Spinal cord (tissue), 10 donors: ENCODE measurements around the gene PABPC3. TPM values are rescaled to one million over a fixed set of nuclear protein-coding genes. Genes with fewer than 3 reads are reported as not detected.
A peak's percentile ranks its signal among the peaks of the same experiment; 100 is the strongest.

Experiments used
- DNase-seq, 6 donors: peaks; one replicate each; pipeline versions ENCODE4 v3.0.0 to v3.0.0-alpha.2; 2013 to 2015; ENCODE audit warnings: low spot score in 6 of 6, low read depth in 4 of 6
- H3K27ac ChIP-seq: one replicate; pipeline ENCODE4 v1.5.1; 2013; ENCODE audit warnings: low read depth, low read length, control low read depth
- H3K27me3 ChIP-seq: one replicate; pipeline ENCODE4 v1.6.1; 2013; ENCODE audit warnings: low read length; ENCODE audit not compliant: control insufficient read depth, insufficient read depth
- H3K36me3 ChIP-seq: one replicate; pipeline ENCODE4 v1.6.1; 2013; ENCODE audit warnings: low read length; ENCODE audit not compliant: control insufficient read depth, insufficient read depth
- H3K4me1 ChIP-seq: one replicate; pipeline ENCODE4 v1.6.1; 2013; ENCODE audit warnings: low read length; ENCODE audit not compliant: control insufficient read depth, insufficient read depth
- H3K4me3 ChIP-seq: one replicate; pipeline ENCODE4 v1.5.1; 2013; ENCODE audit warnings: low read depth, low read length, control low read depth
- H3K9me3 ChIP-seq: one replicate; pipeline ENCODE4 v1.6.1; 2013; ENCODE audit warnings: low read length; ENCODE audit not compliant: control insufficient read depth, insufficient read depth
- WGBS: methylation state at CpG from one replicate; pipeline ENCODE4 v1.1.5; 2013; ENCODE audit warnings: missing lambda C conversion rate; ENCODE audit not compliant: insufficient coverage; 5-methylcytosine and 5-hydroxymethylcytosine counted together
- long read RNA-seq, 4 donors: transcript quantifications; one replicate each; lab custom pipeline, GENCODE V29; 2026
- polyA plus RNA-seq, 2 donors: library from polyadenylated mRNA; unstranded; fragments of 120-200 nt; gene quantifications; one replicate each; pipeline ENCODE4 v1.2.1, GENCODE V29; 2013; ENCODE audit not compliant: insufficient read length in 2 of 2
- total RNA-seq, 2 donors: library from RNA; depleted of rRNA in 1 of 2; stranded (reverse); fragments of 120-200 nt in 1 of 2; fragments of >200 nt in 1 of 2; gene quantifications; one replicate each; pipeline versions ENCODE4 v1.2.3 to v1.2.4, GENCODE V29; 2013 to 2014
- donor health status: healthy.

The PABPC3 gene
- total RNA-seq = under 1 TPM; 0.28 to 0.50 TPM
- polyA plus RNA-seq = 1 to 10 TPM in 1 of 2 donors, under 1 TPM in 1; 0.99 to 1.3 TPM
- long read RNA-seq, donor 1, partial matches to known transcripts = 0 of 1 reads
- long read RNA-seq, donor 1, other reads (novel, unspliced or antisense) = 0 of 1 reads
- long read RNA-seq, donor 2 = 0 reads
- long read RNA-seq, donor 3 = 0 reads
- long read RNA-seq, donor 4, partial matches to known transcripts = 0 of 1 reads
- long read RNA-seq, donor 4, other reads (novel, unspliced or antisense) = 0 of 1 reads

GRCh38 chr13:25095851-25096453, at the start of gene PABPC3:
Gene PABPC3 (plus strand): TSS chr13:25096136. CDS start chr13:25096199, 63 bp downstream.
- no peaks in the 10 kb centered on the region for H3K9me3 ChIP-seq
- no peaks in the 10 kb centered on the region for H3K27me3 ChIP-seq
- H3K4me3 ChIP-seq = peak within 1 kb of the TSS; percentile 30
- 29% methylated on average over 50 of the region's 50 CpGs for WGBS
- H3K4me1 ChIP-seq = peaks cover 6% of the 10 kb centered on the region
- no peak within 1 kb of the TSS for H3K27ac ChIP-seq
- H3K36me3 ChIP-seq = no peaks in the 10 kb centered on the region
- DNase-seq = peak in 2 of 6 donors; percentile 23 to 43

- peaks cover 4% of the 10 kb centered on the region for H3K9me3 ChIP-seq
- peak in 1 of 6 donors; percentile 28 for DNase-seq
- WGBS = 2% methylated on average over 12 of the region's 24 CpGs
- H3K36me3 ChIP-seq = no peaks in the 10 kb centered on the region
- peaks cover 13% of the 10 kb centered on the region for H3K27me3 ChIP-seq
- no peak overlapping the region for H3K27ac ChIP-seq
- peaks cover 6% of the 10 kb centered on the region for H3K4me1 ChIP-seq
- H3K4me3 ChIP-seq = peak overlapping the region; percentile 50
These were observed 49.5 kb upstream of the PABPC3 start for GRCh38 chr13:25046274-25046984.

- Histone ChIP-seq H3K4me3 (peak overlapping the region; percentile 50), H3K27me3 (peaks cover 13% of the 10 kb centered on the region), H3K36me3 (no peaks in the 10 kb centered on the region), H3K27ac (no peak overlapping the region), H3K4me1 (peaks cover 6% of the 10 kb centered on the region), H3K9me3 (peaks cover 4% of the 10 kb centered on the region)
- WGBS = under 1% methylated on average over 32 of the region's 39 CpGs
- DNase-seq = peak in 3 of 6 donors; percentile 13 to 69 (median 66)
These were observed 48.9 kb upstream of the PABPC3 start for GRCh38 chr13:25046985-25047511.

DNA sequence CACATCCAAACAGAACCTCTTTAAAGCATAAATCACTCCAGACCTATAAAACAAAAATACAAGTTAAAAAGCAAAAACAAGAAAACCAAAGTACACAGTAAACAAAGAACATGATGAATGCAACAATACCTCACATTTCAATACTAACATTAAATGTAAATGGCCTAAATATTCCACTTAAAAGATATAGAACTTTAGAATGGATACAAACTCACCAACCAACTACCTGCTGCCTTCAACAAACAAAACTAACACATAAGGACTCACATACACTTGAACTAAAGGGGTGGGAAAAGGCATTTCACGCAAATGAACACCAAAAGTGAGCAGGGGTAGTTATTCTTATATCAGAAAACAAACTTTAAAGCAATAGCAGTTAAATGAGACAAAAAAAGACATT, 44.9 kb upstream of the PABPC3 start:
- H3K27ac ChIP-seq = no peak overlapping the region
- H3K4me3 ChIP-seq = no peak overlapping the region
- peaks cover 4% of the 10 kb centered on the region for H3K9me3 ChIP-seq
- no peak for DNase-seq
- H3K27me3 ChIP-seq = peaks cover 8% of the 10 kb centered on the region
- no CpG with 5 or more reads among the region's 1 CpG for WGBS
- peaks cover 6% of the 10 kb centered on the region for H3K4me1 ChIP-seq
- H3K36me3 ChIP-seq = no peaks in the 10 kb centered on the region

DNA sequence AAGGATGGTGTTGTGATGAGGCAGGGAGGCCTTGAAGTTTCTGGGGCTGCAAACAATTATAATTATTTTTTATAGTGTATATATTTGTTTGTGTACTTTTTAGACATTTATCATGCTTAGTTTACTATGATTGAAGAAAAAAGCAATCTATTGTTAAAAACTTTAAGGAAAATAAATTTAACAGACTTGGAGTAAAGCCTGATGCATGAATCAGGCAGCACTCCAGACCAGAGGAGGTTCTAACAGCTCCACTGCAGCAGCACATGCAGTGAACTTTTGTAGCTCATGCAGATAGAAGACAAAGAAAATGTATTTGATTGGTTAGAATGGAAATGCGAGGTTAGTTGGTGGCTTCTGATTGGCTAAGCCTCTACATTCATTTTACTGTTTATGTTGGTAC, 36.8 kb upstream of the PABPC3 start:
- H3K27ac ChIP-seq = no peak overlapping the region
- H3K4me3 ChIP-seq = no peak overlapping the region
- peaks cover 2% of the 10 kb centered on the region for H3K9me3 ChIP-seq
- H3K27me3 ChIP-seq = no peaks in the 10 kb centered on the region
- WGBS = no CpG with 5 or more reads among the region's 1 CpG
- no peak for DNase-seq
- no peaks in the 10 kb centered on the region for H3K36me3 ChIP-seq
- H3K4me1 ChIP-seq = no peaks in the 10 kb centered on the region

DNA sequence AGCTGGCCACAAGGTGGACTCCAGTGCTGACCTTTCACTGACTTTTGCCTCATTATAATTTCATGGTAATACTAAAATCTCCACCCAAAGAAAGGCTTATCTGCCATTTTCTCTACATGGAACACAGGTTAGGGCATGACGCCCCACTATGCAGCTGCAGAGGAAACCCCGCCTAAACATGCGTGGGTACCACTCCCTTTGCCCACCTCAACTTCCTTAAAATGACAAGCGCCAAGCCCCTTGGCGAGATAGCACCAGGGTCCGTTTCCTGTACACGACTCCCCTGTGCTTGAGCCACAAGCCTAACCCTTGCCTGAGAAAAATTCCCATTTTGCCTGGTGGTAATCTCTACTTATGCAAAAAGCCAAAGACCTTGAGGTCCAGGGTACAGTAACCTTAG, 36.0 kb upstream of the PABPC3 start:
- 83% methylated on average over 7 of the region's 7 CpGs for WGBS
- no peaks in the 10 kb centered on the region for H3K27me3 ChIP-seq
- H3K4me3 ChIP-seq = no peak overlapping the region
- no peaks in the 10 kb centered on the region for H3K36me3 ChIP-seq
- peaks cover 2% of the 10 kb centered on the region for H3K9me3 ChIP-seq
- H3K4me1 ChIP-seq = no peaks in the 10 kb centered on the region
- H3K27ac ChIP-seq = no peak overlapping the region
- DNase-seq = no peak

DNA sequence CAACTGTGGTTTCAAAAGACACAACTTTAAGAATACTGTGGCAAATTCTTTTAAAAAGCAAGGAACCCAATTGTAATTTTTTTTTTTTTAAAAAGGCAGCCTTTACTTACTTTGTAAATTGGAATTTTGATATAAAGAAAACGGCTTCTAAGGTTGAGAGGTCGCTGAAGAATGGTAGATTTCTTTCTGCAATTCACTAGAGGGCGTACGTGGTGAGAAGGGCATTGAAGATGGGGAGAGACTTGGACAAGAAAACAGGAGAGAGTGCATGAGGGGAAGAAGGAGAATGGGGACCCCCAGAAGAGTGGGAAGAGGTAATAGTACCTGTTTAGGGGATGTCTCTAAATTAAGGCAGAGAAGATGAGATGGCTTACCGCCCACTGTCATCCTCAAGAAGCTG, 33.5 kb upstream of the PABPC3 start:
- WGBS = 69% methylated on average over 4 of the region's 5 CpGs
- H3K27me3 ChIP-seq = no peaks in the 10 kb centered on the region
- no peaks in the 10 kb centered on the region for H3K36me3 ChIP-seq
- no peak overlapping the region for H3K4me3 ChIP-seq
- DNase-seq = no peak
- no peaks in the 10 kb centered on the region for H3K4me1 ChIP-seq
- no peak overlapping the region for H3K27ac ChIP-seq
- peaks cover 2% of the 10 kb centered on the region for H3K9me3 ChIP-seq

DNA sequence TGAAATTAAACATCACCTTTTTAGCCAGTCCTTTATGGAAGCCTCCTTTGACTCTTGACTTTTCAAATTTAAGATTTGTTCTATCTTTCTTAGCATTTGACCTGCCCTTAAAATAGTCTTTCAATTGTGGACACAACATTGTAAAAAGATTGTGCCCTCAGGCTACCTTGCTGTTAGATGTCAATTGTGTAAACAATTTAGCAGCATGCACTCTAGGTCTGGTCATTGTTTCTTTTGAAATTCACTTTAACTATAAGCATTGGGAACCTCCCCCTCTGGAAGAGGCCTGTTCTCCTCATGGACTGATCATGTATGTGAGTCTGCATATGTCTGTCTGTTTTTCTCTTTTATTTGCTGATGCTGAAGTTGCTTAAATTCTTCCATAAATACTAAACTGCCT, 31.5 kb upstream of the PABPC3 start:
- no peaks in the 10 kb centered on the region for H3K9me3 ChIP-seq
- no peaks in the 10 kb centered on the region for H3K36me3 ChIP-seq
- H3K4me1 ChIP-seq = no peaks in the 10 kb centered on the region
- H3K27ac ChIP-seq = no peak overlapping the region
- no peaks in the 10 kb centered on the region for H3K27me3 ChIP-seq
- H3K4me3 ChIP-seq = no peak overlapping the region
- no peak for DNase-seq

DNA sequence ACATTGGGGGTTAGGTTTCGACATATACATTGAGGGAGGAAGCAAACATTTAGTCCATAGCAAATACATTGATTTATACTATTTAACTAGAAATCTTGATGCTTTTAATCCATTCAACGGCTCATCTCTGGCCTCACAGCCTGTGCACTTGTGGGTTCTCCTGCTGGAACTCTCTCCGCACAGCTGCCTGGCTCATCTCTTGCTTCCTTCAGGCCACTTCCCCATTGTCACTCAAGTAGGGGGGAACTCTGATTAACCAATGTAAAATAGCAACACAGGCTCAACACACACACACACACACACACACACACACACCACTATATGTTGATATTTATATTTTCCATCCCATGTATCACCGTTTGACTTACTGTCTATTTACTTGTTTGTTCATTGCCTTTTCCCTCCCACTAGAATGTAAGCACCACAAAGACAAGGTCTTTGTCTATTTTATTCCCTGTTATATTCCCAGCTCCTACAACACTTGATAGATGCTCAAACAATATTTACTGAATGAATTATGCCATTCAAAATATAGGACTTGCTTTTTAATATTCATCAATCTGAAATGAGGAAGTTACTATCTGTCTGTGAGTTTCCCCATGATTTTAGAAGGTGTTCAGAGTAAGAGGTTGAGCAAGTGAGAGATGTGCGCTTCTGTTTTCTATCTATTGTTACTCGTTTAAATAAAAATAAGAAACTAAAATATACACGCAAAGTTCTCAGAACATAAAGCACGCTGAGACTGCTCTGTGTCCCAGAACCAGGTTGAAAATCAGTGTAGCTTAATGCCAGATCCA, 29.8 kb upstream of the PABPC3 start:
- Histone ChIP-seq H3K9me3 (no peaks in the 10 kb centered on the region), H3K27ac (no peak overlapping the region), H3K4me1 (no peaks in the 10 kb centered on the region), H3K27me3 (no peaks in the 10 kb centered on the region), H3K36me3 (no peaks in the 10 kb centered on the region), H3K4me3 (no peak overlapping the region)
- 100% methylated on average over 2 of the region's 8 CpGs for WGBS
- no peak for DNase-seq
